ENCODE data around the gene HMGXB4.

Gene HMGXB4

DNA sequence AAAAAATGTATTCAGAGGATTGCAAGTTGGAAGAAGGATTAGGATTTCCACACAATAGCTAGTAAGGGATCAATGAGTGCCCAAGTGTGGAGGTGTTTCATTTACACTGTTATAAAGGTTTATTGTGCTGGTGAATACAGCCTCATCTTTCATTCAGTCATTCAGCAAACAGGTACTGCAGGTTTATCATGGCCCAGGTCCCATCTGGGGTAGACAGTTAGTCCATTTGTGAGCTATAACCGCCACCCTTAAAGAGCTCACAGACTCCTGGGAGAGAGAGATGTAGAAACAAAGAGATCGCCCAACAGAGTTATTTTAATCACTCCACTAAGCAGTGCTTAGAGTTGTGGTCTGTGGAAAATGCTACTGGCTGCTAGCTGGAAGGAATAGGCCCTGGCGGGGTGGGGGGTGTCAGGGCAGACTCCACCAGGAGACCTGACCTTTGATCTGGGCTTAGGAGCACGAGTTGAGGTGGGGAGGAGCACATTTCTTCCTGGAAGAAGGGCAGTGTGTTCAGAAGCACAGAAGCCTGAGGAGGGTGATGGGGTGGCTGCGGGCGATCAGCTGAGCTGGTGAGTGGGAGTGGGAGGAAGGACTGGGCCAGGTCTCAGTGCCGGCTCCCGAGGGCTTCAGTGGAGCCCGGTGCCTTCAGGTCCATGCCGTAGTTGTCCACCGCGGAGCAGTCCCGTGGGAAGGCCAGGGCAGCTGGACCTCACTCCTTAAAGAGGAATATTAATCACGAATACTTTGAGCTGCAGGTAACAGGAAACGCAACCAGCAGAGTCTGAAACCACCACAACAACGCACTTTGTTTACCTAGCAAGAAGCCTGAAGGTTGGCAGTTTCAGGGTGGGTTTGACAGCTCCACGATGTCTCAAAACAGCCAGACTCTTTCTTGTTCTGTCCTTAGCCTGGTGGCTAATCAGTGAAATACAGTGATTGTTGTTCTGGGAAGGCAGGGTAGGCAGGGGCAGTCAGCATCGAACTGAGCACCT lies 53.6 kb downstream of the HMGXB4 start:
- no peak for DNase-seq (ENCODE audit: low spot score)

DNA sequence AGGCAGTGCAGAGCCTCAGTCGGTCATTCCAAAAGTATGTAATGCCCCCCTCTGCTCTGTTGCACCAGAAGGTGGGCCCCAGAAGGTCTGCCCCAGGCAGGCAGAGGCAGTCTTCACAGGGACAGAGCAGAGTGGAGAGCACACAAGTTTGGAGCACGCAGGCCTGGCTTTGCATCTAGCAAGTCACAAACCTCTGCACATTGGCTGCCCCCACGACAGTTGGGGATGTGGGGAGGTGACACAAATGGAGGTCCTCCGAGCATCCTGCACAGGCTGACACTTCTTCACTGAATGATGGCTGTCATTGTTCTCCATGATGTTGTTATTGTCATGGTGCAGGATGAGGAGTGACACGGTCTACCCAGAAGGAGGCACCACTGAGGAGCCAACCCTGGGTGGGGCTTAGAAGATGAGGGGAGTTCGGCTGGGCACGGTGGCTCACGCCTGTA lies 54.3 kb downstream of the HMGXB4 start:
- DNase-seq (ENCODE audit: low spot score), result no peak
- FAIRE-seq, result no peak

More for the DNA sequence above, 53.6 kb downstream of the HMGXB4 start:
- no peak for FAIRE-seq

DNA sequence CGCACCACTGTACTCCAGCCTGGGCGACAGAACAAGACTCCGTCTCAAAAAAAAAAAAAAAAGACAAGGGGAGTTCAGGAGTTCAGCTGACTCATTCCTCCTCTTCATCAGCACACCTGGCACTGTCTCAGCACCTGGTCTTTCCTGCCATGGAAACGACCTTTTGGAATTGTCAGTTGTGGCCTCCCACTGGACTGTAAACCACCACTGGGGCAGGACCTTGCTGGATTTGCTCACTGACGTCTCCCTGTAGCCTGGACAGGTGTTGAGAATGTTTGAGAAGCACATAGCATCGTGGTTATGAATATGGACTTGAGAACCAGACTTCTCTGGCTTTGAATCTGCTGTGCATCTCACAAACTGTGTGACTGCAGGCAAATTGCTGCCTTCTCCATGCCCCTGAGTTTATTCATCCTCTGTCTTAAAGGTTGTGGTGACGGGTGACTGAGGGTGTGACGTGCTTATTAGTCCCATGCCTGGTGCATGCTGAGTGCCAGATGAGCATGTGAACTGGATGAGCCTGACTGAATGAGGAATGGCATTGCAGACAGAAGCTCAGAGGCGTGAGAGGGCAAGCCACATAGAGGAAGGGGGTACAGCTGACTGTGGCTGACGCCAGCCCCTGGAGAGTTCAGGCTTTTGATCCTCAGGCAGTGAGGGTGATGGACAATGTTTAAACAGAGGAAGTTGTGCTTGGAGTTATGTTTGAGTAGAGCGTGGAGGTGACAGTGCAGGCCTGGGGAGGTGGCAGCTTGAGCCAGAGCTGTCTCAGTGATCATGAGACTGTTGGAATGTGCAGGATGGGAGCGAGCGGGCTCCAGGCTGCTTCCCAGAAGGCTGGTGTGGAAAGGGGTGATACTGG lies 55.1 kb downstream of the HMGXB4 start:
- FAIRE-seq (peak; percentile 4), DNase-seq (ENCODE audit: low spot score) (peak; percentile 86)

DNA sequence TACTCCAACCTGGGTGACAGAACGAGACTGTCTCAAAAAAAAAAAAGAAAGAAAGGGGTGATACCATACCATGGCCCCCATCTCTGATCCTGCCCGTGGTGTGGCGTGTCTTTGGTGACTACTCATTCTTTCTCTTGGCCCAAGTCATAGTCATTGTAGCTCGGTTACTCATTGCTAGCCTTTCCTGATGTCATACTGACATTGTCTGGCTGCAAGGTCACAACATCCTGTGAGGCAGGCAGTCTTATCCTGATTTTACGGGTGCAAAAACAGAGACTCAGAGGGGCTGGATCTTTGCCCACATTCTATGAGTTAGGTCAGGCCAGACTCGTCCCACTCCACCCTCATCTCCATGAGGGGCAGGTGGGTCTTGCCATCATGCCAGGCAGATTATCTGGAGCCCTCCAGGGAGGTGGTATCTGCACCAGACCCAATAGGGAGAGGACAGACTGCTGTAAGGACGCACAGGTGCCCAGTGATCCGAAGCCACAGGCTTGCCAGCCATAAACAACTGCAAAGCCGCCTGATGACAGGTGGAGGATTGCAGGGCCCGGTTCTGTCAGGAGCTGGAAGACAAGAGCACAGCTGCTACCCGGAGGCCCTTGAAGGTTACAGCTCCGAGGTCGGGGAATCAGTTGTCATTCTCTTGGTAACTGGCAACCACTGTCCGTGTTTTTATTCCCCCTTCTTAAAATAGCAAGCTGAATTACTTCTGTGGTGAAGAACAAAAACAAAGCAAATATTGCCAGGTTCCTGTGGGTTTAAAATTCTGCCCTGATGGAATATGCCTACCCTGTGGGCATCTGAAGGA lies 56.2 kb downstream of the HMGXB4 start:
- peak; percentile 90 for DNase-seq (ENCODE audit: low spot score)

DNA sequence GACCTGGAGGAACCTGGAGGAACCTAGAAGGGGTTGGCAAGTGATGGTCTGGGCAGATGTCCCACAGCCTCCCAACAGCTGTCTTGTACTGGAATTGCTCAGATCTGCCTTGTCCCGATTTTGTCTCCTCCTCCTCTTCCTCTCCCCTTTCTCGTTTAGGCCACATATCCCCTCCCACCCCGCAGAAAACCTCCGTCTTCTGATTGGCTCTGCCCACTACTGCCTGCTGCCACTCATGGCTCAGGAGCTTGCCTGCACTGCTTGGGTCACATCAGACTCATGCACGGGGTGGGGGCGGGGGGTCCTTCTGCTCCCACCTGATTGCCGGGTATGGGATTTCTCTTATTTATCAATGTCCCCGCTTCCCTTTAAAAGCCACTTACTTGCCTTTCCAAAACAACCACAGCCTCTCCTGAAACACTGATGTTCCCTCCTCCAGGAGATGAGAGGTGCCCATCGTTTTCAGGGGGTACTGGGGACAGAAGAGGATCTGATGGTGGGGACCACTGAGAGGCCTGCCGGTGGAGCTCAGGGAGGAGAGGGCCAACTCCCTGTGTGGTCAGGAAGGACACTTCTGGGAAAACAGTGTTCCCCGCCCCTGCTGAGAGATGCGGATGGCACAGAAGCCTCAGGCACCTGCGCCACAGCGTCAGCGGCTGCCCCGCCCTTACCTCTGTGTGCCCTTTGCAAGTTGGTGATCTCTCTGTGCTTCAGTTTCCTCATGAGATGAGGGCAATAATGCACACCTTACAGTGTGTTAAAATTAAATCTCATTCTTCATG lies 57.1 kb downstream of the HMGXB4 start:
- FAIRE-seq, result no peak
- DNase-seq (ENCODE audit: low spot score), result no peak

More for the DNA sequence above, 56.2 kb downstream of the HMGXB4 start:
- FAIRE-seq, result peak; percentile 85

DNA sequence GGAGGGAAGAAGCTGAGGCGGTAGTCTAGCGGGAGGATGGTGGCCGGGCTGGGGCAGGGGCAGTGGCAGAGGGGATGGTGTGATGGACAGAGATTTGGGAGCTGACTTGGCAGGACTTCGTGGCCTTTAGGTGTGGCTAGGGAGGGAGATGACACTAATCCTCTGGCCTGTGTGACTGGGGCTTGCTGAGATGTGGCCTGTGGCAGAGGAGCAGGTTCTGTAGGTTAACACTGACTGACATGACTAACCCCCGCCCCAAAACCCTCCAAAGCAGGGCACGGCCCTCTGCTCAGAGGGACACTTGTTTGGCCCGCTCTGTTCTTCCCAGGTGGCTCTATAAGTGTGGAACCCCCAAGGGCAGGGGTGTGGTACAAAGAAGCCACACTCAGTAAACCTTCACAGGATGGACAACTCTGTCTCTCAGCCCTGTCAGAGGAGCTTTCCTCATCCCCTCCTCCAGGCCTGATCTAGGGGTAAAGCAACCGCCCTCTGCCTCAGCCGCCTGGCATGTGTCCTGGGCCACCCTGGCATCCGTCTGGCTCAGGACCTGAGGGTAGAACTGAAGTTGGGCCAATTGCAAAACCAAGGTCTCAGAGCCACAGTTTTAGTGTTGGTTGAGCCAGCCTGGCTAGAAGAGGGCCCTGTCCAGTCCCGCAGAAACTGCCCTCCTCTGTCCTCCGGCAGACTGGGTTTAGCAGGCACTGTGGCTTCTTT lies 58.0 kb downstream of the HMGXB4 start:
- DNase-seq (ENCODE audit: low spot score) (no peak), FAIRE-seq (no peak)

DNA sequence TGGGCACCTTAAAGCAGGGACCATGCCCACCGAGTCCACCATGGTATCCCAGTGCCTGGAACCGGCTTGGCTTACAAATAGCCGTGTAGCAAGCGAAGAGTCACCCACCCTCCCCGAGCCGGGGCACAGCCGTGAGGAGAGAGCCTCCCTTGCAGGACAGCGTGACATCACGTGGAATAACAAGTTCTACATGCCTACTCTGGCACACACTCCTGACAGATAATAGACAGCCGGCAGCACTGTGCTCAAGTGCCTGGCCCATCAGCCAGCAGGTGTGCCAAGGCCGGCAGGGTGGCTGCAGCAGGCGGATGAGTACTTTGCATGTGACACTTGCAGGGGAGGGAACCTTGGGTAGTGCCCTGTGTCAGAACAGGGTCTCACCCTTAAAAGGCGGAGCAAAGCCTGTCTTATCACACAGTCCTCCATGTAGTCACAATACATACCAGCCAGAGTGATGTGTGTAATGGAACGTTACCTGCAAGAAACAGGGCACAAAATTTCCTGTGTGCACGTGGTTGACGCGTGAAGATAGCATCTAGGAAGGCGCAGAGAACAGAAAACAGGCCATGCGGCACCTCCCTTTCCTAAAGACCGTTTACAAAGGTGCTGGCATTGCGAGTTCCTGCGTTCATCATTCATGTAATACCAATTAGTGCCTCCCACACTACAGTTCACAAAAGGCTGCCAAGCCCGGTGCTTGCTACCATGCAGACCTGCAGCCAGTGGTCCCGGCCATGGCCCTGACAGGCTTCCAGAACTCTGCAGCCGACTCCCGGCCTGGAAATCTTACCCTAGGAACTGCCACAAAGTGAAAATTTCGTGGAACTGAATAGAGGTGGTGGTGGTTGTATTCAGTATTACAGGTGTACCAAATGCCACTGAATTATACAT lies 58.8 kb downstream of the HMGXB4 start:
- no peak for FAIRE-seq
- no peak for DNase-seq (ENCODE audit: low spot score)

DNA sequence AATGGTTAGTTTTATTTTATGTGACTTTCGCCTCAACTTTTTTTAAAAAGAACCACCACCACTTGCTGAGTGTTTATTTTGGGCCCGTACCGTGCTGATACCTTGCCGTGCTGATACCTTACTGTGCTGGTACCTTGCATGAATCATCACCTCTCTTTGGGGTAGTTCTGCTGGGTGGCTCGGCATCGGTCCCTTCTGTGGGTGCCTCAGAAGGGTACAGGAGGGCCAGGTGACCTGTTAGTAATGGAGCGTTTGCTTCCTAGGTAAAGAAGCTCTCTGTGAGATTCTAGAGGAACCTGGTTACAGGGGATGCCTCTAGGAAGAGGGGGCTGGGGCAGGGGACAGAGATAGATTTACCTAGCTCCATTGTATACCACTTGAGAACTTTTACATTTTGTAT lies 59.5 kb downstream of the HMGXB4 start:
- DNase-seq (ENCODE audit: low spot score), result no peak
- FAIRE-seq, result no peak

DNA sequence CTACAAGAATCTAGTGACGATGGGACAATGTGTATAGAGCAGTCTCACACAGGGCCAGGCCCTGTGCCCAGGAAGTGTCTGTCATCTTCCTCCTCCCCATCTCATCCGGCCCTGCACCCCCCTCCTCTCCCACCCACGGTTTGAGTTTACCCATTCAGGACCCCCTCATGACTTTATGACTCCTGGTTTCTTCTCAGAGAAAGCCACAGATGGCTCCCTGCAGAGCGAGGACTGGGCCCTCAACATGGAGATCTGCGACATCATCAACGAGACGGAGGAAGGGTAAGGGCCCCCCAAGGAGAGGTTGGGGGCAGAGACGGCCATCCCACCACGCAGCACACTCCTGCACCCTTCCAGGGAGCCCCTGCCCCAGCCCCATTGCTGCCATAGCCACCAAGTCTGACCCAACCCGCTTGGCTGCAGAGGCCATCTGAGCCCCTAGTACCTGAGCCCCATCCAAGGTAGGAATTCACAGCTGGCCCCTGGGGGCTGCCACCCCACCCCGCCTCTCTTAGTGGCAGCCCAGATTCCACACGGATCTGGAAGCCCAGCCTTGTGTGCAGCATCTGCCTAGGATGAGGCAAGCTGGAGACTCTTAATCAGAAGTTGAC lies 60.5 kb downstream of the HMGXB4 start:
- no peak for FAIRE-seq
- DNase-seq (ENCODE audit: low spot score), result no peak

DNA sequence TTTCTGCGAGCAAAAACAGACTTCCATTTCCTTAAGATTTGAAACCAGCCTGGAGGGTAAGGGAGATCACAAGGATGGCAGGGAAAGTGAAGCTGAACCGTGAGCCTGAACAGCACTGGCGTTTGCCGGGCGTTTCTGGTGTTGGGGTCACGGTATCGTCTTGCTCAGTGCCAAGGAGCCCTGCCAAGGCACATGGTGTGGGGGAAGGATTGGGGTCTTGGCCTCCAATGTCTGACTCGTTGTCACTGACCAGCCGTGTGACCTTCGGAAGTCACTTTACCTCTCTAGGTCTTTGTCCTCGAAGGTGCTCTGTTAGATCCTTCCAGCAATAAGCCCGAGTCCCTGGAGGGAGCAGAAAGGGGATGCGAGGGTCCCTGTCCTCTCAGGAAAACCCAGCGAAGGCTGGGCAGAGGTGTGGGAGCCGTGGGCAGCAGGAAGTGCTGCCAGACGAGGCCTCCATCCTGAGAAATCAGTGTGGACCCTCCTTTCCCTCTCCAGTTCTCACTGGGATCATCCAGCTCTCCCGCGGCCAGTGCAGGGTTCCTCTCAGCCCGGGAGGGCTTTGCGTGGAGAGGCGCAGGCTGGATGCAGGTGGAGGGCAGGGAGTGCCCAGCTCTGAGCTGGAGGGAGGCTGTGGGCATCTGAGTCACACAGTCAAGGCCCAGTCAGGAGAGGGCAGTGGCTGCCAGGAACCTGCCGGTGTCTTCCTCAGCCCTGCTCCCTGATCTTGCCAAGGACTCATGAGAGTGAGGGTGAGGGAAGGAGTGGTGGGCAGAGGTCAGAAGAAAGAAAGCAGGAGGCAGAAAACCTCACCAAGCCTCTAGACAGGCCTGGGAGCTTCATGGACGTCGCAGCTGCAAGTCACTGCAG lies 61.3 kb downstream of the HMGXB4 start:
- DNase-seq (ENCODE audit: low spot score), result no peak
- FAIRE-seq, result no peak

DNA sequence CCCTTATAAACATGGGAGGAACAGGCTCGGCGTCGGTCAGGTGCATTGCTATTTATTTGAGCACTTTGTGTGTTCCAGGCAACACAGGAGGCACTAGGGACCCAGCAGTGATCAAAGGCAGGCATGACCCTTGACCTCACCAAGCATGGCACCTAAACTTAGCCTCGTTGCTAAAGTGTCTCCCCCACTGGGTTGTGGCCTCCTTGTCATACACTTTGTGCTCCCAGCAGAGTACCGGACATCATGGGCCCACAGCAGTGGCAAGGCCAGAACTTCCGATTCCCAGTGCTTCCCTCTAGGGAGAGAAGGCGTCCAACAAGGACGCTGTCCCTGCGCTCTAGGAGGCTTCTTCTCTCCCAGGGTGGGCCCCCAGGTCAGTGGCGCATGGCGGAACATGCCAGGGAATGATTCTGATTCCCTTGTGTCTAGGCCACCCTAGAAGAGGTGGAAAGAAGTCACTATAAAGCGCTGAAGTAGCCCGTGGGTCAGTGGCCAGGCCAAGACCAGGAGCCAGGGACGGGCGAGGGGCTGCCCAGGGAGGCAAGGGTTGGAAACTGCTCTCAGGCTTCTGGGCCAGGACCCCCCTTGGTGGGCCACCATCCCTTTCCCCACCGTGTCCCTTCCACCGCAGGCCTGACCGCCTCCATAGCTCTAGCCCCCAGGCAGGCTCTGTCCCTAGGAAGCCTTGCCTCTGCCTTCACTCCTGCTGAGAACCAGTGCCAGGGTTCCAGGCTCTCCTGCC lies 62.1 kb downstream of the HMGXB4 start:
- FAIRE-seq, result no peak
- no peak for DNase-seq (ENCODE audit: low spot score)

DNA sequence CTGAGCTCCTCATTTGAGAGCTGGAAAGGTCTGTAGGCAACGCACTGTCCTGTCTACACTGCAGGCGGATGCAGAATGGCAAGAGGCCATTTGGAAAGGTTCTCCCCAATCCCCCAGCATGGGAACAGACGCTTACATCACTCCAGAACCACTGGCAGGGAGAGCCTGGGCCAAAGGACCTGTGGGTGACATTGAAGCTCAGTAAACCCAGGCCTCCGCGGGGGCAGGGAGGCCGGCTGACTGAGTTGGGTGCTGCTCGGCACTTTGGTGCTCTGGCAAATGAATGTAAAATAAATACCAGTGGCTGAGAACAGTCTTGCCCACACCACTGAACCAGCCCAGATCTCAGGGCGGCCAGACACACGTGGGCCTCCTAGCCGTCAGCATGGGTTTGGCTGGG lies 64.8 kb downstream of the HMGXB4 start:
- FAIRE-seq, result no peak

DNA sequence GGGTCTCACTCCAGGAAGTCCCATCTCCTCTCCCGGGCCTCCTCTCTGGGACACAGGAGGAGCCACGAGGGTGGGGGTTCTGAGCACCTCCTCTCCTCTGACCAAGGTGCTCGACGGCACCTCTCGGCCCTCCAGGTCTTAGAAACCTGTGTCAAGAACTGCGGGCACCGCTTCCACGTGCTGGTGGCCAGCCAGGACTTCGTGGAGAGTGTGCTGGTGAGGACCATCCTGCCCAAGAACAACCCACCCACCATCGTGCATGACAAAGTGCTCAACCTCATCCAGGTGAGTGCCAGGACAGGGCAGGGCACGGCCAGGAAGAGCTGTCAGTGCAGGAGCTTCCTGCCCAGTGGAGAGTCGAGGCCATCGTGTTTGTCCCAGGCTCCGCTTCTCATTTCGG lies 65.6 kb downstream of the HMGXB4 start:
- no peak for FAIRE-seq
- no peak for DNase-seq (ENCODE audit: low spot score)

More for the DNA sequence above, 64.8 kb downstream of the HMGXB4 start:
- DNase-seq (ENCODE audit: low spot score), result no peak

DNA sequence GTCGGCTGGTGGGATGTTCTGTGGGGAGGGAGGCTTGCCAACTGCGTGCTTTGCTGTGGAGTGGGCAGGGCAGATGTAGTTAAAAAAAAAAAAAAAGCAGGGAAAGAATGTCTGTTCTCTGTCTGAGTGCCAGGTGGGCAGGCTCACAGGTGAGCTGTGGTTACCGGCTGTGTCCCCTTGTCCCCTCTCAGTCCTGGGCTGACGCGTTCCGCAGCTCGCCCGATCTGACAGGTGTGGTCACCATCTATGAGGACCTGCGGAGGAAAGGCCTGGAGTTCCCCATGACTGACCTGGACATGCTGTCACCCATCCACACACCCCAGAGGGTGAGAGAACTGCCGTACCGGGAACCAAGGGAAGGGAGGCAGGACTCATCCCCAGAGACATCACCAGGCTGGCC lies 66.0 kb downstream of the HMGXB4 start:
- DNase-seq (ENCODE audit: low spot score) (no peak), FAIRE-seq (no peak)

DNA sequence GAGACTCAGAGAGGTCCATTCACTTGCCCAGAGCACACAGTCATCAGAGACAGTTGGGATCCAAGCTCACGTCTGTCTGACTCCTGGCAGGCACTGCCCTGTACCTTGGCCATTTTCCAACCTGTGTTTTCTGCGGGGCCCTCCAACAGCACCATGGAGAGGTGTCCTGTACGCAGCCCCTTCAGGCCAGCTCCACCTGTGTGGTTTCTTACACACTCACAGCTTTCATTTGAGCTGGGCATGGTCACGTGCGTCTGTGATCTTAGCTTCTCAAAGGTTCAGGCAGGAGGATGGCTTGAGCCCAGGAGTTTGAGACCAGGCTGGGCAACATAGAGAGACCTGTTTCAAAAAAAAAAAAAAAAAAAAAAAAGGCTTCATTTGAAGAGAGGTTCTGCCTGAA lies 66.8 kb downstream of the HMGXB4 start:
- DNase-seq (ENCODE audit: low spot score) (no peak), FAIRE-seq (no peak)

DNA sequence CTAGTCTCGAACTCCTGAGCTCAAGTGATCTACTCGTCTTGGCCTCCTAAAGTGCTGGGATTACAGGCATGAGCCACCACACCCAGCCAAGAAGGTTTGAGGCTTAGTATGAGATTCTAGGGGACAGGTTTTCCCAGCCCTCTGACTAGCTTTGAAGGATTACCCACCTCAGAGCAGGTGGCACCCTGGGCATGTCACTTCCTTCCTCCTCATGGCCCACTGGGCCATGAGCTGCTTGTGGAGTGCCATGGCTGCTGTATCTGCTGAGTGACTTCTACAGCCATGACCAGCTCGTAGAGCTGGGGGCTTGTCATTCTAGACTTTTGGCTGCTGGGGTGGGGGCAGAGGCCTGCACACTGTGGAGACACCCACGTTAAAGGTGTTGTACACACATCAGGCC lies 67.5 kb downstream of the HMGXB4 start:
- no peak for DNase-seq (ENCODE audit: low spot score)
- FAIRE-seq, result no peak

DNA sequence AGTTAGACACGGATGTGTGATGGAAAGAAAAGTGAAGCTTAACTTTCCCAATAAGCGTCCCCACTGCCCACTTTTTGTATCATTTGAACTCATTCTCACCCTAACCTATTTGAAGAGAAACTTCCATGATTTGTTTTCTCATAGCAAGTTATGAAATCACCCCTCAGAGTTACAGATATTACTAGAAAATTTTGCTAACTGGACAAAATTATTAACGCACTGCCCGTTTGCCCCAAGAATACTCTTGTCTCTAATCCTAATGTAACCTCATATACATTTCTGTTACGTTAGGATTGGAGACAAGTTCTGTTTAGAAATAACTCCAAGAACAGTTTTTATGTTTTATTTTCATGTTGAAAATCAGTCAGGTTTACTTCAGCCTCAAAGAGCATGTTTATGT lies 67.9 kb downstream of the HMGXB4 start:
- FAIRE-seq (no peak), DNase-seq (ENCODE audit: low spot score) (no peak)

Data from RCC 7860 (cell line).